Amygdala (tissue), 56 donors: ENCODE measurements around the gene S100Z.
"Not testable (repeated sequence)": the region's sequence is repeated elsewhere in the genome, so short reads cannot be mapped to it uniquely, and the experiment has no call there.

Experiments used
- DNase-seq, 56 donors: peaks; one replicate each; lab custom pipeline; 2025; lab: John Stamatoyannopoulos, UW

The S100Z gene

DNA sequence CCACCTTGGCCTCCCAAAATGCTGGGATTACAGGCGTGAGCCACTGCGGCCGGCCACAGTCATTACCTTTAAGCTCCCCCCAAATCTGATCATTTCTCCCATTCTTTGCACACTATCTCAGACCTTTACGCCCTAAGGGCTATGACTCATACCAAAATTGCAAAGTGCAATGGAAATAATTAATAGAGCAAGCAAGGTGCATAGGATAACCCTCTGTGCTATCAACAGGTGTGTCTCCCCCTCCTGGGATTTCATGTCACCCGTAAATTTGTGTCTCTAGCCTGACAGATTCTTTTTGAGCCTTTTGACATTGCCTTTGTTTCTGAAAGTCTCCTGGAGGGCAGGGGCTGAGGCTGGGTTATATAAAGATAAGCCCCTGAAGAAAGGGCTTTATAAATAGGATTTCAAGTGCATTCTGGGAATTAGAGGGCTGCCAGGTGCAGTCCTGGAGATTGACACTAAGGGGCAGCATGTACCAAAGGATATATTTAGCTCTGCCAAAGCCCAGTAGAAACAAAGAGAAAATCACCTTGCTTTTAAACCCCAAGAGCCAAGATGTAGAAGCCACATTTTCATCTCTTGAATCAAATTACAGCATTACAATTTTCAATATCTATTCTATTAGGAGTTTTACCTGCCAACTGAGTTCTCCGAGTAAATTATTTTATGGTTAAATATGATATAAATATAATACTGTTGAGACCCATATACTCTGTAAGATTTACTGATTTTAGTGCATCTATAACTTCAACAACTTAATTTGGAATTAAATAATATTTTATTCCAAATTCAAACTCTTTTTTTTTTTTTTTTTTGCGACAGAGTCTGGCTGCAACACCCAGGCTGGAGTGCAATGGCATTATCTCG lies 18.2 kb downstream of the S100Z start:
- peak in 46 of 56 donors; percentile 2 to 80 (median 19) for DNase-seq

DNA sequence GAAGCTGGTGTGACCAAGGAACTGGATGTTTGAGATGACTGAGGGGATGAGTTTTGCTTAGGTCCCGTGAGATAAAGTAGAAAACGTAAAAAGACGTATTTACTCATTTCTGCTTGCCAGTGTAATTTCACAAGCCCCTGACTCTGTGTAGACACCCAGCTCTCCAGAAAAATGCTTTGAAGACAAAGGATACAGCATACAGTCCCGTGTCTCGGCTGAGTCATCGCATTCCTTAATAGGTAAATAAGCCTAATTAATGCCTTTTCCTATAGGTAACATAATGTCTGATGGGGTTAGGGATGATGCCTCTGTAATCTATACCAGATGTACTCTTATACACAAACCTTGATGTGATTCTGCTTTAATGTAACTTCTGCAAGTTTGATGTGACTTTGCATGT lies 20.2 kb downstream of the S100Z start:
- no peak for DNase-seq

DNA sequence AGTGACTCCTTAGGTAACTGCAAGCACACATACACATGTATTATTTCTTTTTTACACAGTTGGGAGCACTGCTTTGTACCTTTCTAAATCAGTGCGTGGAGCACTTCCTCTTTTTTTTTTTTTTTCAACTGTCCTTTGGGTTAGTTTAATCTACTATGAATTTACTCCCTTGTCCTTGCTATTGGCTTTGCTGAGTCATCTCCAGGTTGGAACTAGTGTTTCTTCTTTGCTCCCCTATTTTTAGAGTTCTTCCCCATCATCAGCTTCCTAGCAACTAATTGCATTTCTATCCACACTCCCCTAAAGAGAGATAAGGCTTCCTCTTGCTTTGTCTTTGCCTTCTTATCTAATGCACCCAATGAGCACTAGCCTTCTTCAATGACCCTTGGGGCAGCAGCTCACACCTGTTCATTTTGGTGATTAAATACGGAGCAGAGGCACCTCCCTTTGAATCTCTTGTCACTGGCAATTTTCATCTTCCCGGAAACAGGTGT lies 24.3 kb downstream of the S100Z start:
- no peak for DNase-seq

DNA sequence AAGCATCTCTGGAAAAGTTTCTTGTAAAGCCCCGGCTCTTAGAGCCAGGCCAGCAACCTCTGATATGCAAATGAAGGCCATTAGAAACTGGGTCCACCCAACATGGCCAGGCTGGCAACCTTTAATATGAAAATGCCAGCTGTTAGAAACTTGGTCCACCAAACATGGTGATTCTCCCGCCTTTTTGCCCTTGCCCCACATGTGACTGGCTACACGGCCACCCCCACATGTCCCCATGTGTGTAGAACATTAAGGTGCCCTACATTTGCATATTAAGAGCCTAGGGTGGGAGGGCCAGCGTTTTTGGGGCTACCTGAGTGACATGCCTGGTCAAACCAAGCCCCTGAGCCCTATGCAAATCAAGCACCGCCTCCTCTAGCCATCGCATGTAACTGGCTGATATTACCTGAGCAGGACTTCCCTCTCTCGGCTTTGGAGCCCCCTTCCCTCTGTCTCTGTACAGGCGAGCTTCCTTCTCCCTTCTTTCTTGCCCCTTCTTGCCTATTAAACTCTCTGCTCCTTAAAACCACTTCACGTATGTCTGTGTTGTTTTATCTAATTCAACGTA lies 39.0 kb downstream of the S100Z start:
- no peak for DNase-seq

DNA sequence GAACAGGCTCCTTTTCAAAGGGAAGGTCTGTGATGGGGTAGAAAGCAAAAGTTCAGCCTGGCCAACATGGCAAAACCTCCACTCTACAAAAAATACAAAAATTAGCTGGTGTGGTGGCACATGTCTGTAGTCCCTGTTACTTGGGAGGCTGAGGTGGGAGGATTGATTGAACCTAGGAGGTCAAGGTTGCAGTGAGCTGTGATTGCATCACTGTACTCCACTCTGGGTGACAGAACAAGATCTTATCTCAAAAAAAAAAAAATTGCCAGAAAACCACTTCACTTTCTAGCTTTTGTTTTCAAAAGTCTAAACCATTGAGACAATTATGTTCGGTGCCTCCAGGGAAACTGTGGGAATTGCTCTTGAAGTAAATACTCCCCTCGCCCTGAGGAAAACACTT lies 43.5 kb downstream of the S100Z start:
- no peak for DNase-seq

DNA sequence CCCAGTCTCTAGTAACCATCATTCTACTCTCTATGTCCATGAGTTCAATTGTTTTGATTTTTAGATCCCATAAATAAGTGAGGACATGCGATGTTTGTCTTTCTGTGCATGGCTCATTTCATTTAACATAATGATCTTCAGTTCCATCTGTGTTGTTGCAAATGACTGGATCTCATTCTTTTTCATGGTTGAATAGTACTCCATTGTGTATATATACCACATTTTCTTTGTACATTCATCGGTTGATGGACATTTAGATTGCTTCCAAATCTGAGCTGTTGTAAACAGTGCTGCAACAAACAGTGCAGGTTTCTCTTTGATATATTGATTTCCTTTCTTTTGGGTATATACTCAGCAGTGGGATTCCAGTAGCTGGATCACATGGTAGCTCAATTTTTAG lies 46.4 kb downstream of the S100Z start:
- DNase-seq: no peak

DNA sequence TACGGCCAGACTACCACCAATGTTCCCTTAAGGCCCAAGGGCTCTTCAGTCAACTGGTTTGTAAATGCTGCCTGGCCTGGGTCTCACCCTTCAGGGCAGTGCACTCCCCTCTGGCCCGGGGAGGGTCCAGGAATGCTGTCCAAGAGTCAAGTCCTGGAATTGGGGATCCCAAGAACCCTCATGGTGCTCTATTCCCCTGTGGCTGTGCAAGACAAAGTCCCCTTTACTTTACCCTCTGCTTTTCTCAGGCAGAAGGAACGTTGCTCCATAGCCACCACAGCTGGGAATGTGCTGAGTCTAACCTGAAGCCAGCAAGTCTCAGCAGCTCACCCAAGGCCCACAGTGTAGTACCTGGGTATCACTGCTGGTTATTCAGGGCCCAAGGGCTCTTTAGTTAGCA lies 51.7 kb downstream of the S100Z start:
- no peak for DNase-seq

DNA sequence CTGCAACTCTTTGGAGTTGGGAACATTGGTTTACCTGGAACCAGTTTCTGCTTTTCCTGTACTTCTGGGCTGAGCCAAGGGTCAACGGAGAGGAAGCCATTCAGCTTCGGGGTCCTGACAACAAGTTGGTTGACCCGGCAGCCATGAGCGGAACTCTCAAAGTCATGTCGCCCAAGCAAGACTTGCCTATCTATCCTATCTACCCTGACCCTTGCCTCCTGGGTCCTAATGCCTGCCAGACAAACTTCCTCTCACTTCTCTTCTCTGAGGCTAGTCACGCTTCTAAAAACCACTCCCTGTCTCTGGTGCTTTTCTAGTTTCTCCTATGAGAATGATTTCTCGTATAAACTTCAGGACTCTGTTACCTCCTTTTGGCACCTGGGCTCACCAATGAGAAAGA lies 58.4 kb downstream of the S100Z start:
- DNase-seq: no peak

DNA sequence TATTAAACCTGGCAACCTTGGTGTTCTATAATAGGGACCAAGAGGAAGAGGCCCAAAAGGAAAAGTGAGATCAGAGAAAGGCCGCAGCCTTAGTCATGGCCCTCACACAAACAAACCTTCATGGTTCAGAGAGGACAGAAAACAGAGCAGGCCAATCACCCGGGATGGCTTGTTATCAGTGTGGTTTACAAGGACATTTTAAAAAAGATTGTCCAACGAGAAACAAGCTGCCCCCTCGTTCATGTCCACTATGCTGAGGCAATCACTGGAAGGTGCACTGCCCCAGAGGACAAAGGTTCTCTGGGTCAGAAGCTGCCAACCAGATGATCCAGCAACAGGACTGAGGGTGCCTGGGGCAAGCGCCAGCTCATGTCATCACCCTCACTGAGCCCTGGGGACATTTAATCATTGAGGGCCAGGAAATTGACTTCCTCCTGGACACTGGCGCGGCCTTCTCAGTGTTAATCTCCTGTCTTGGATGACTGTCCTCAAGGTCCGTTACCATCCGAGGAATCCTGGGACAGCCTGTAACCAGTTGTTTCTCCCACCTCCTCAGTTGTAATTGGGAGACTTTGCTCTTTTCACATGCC lies 60.6 kb downstream of the S100Z start:
- DNase-seq: not testable (repeated sequence)

DNA sequence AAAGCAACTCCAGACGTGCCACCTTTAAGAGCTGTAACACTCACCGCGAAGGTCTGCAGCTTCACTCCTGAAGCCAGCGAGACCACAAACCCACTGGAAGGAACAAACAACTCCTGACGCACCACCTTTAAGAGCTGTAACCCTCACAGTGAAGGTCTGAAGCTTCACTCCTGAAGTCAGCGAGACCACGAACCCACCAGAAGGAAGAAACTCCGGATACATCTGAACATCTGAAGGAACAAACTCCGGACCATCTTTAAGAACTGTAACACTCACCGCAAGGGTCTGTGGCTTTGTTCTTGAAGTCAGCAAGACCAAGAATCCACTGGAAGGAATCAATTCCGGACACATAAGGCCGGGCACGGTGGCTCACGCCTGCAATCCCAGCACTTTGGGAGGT lies 64.9 kb downstream of the S100Z start:
- DNase-seq: not testable (repeated sequence)

DNA sequence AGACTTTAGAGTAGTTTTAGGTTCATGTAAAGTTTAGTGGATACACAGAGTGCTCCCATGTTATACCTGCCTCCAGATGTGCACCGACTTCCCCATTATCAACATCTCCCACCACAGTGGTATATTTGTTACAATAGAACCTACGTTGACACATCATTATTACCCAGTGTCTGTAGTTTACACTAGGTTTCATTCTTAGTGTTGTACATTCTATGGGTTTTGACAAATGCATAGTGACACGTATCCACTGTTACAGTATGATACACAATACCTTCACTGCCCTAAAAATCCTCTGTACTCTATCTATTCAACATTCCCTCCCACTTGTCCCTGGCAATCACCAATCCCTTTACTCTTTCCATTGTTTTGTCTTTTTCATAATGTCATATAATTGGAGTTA lies 68.7 kb downstream of the S100Z start:
- no peak for DNase-seq

DNA sequence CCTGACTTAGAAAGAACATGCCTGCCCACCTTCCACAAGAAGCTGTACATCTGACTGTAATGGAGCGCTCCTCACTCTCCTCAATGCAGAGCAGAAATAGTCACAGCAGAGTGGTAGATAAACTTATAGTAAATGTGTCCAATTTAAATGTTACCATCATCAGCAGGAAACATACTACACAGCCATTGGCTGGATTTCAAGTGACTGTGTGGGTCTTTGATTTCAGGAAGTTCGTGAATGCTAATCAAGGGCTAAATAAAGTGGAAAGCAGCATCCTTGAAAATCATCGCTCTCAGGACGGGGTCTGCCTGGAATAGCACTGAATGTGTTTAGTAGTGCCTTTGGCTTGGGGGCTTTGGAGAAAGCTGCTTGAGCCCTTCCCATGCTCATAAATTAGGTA lies 70.7 kb downstream of the S100Z start:
- DNase-seq: no peak

DNA sequence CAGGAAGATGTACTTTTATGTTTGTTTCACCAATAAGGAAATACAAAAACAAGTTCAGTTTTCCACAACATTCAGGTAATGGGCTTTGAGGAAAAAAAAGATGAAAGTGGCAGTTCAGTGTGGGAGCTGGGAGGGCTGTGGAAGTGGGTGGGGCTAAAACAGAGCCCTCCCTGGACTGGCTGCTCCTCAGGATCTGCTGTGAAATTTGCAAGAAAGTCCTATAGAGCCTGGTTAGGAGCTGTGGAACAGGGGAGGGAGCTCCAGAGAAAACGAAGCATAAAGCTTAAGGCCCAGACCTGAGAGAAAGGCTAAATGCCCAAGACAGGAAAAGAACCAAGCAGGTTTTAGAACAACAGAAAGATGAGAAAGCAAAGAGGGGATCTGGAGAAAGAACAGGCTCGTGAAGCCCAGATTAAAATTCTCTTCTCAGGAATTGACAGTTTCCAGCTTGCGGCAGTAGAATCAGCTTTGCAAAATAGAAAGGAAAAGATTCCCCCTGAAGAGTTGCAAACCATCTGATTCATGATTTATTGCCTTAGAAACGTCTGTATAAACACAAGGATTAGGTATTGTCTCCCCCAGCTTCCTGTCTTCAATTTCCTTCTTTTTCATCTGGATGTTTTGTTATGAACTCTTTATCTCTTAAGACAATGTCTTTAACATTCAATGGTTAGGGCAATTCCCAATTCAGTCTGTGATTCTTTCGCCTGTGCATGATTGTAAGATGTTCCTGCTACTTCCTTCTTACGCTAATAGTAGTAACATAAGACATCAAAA lies 76.7 kb downstream of the S100Z start:
- DNase-seq: no peak

DNA sequence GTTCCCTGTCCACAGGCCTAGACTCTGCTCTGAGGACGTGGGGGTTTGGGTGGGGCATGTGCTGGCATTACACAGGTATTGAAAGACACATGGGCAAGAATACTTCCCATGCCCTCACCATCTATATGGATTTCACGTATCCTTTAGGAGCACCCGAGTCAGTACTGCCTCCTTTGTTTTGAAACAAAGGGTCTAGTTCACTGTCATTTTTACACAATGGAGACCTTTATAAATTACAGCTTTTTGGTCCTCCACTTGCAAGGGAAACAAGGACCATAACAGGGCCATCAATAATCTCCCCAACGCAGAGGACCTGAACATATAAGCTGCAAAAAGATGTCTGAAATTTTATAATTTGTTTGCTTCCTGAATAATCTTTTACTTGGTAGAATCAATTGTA lies 78.1 kb downstream of the S100Z start:
- DNase-seq: peak in 1 of 56 donors; percentile 6

DNA sequence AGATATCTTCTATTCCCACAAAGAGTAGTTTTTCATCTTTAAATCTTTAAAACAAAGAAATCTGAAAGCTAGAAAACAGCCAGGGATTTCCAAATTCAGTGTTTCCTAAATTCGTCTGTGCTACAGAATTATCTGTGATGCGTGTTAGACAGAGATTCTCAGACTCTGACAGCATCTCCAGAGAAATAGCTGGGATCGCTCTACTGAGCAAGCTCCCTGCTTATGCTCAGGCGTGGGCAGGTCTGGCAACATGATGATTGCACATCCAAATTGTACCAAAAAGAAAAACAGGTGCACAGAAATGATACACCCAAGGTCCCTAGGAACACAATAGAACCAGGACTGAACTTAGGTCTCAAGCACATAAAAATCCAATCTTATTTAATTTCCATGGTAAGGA lies 80.3 kb downstream of the S100Z start:
- DNase-seq: peak in 10 of 56 donors; percentile 4 to 39 (median 16)

DNA sequence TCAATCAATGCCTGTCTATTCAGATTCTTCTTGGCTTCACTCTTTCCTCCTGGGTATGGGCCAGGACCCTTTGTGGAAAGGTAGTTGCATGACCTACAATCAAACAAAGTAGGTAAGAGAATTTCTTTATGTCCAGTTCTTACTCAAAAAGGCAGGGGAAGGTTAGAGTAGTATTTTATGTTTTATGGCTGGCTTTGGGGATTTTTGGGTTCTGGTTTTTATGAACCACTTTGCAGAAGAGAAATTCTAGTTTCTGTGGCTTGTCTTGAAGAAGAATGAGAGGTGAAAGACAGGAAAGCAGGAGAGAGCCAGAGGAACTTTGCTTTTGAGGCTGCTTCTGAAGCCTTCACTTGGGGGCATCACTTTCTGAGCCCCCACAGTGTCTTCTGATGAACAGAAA lies 88.4 kb downstream of the S100Z start:
- no peak for DNase-seq

DNA sequence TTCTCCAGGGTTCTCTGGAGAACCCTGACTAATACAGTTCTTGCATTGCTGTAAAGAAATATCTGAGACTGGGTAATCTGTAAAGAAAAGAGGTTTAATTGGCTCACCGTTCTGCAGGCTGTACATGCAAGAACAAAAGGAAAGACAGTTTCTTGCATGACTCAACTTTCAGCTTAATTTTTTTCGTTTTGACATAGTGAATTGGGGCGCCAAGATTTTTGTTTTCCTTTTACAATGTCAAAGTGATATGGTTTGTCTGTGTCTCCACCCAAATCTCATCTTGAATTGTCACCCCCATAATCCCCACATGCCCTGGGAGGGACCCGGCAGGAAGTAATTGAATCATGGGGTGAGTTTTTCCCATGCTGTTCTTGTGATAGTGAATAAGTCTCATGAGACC lies 91.2 kb downstream of the S100Z start:
- no peak for DNase-seq

DNA sequence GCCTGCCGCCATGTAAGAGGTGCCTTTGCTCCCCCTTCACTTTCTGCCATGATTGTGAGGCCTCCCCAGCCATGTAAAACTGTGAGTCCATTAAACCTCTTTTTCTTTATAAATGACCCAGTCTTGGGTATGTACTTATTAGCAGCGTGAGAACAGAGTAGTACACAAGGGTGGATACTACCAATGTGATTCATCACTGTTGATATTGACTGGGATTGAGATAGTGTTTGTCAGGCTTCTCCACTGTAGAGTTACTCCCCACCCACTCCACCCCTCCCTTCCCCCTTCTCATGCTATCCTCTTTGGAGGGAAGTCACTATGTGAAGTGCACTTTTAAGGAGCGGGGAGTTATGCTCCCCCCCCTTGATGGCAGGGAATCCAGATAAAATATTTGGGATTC lies 91.6 kb downstream of the S100Z start:
- DNase-seq: no peak

DNA sequence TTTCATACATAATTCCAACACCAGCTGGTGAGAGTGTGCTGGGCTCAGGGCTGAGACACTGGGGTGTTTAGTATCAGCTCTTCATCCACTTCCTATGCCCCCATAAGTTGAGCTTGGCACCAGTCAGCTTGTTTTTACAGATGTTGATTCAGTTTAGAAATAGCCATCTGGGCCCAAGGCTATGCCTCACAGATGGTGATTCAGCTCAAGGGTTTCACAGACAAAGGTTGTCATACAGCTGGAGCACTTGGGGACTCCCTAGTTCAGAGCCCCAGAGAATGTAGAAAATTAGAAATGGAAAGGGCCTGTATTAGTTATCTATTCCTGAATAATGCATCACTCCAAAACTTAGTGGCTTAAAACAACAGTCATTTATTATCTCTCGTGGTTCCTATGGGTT lies 92.8 kb downstream of the S100Z start:
- peak in 1 of 56 donors; percentile 15 for DNase-seq

DNA sequence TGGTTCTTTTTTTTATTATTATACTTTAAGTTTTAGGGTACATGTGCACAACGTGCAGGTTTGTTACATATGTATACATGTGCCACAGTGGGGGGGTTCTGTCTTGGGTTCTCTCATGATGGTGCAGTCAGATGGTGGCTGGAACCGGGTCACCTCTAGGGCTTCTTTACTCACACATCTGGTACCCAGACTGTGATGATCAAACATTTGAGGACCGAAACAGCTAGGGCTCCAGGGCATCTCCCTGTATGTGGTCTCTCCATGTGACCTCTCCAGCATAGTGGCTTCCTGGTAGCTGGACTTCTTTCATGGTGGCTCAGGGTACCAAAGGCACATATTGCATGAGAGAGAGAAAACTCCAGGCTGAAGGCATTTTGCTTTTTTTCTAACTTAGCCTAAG lies 93.2 kb downstream of the S100Z start:
- DNase-seq: no peak

DNA sequence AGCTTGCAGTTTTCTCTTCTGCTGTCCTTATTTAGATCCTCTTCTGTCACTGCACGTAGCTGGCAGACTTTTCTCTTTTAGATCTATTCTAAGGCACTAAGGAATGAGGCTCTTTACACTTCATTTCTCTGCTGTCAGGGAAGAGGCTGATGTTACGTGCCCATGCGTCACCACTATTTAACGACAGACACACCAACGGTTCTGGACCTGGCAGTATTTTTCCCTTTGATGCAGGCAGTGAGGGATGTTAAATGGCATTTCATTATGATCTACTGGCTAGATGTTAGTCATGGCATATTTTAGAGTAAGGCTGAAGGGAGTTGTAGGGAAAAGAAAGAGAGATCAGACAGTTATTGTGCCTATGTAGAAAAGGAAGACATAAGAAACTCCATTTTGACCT lies 94.8 kb downstream of the S100Z start:
- DNase-seq: no peak
